HG03469 (cell line): ENCODE data around the gene CGRRF1.

Experiments
- ATAC-seq: cut with Tn5 transposase; IDR thresholded peaks from one replicate; pipeline ENCODE4 v1.9.1; 2021; ENCODE audit warnings: mild to moderate bottlenecking, moderate library complexity, moderate number of reproducible peaks; ENCODE audit not compliant: unreplicated experiment

CGRRF1 gene

GRCh38 chr14:54572316-54572715, 62.6 kb downstream of the CGRRF1 start:
- ATAC-seq: no peak

GRCh38 chr14:54574528-54574927, 64.8 kb downstream of the CGRRF1 start:
- no peak for ATAC-seq

- no peak for ATAC-seq
Measured at GRCh38 chr14:54577494-54577893, 67.8 kb downstream of the CGRRF1 start.

GRCh38 chr14:54577977-54578376, 68.3 kb downstream of the CGRRF1 start:
- no peak for ATAC-seq

- ATAC-seq: no peak
Measured at GRCh38 chr14:54579621-54580020, 69.9 kb downstream of the CGRRF1 start.

GRCh38 chr14:54580933-54581332, 71.2 kb downstream of the CGRRF1 start:
- no peak for ATAC-seq

- ATAC-seq: no peak
Measured at GRCh38 chr14:54582334-54582733, 72.6 kb downstream of the CGRRF1 start.

GRCh38 chr14:54584097-54584496, 74.4 kb downstream of the CGRRF1 start:
- ATAC-seq: no peak

- ATAC-seq: no peak
Measured at GRCh38 chr14:54585214-54585613, 75.5 kb downstream of the CGRRF1 start.
